COR-L47 (cell line): Measurements from ENCODE around the gene PNKD.
A peak's percentile ranks its signal among the peaks of the same experiment; 100 is the strongest.

Experiments
- DNase-seq: peaks from one replicate; lab custom pipeline; 2025; lab: John Stamatoyannopoulos, UW

Gene PNKD

DNA sequence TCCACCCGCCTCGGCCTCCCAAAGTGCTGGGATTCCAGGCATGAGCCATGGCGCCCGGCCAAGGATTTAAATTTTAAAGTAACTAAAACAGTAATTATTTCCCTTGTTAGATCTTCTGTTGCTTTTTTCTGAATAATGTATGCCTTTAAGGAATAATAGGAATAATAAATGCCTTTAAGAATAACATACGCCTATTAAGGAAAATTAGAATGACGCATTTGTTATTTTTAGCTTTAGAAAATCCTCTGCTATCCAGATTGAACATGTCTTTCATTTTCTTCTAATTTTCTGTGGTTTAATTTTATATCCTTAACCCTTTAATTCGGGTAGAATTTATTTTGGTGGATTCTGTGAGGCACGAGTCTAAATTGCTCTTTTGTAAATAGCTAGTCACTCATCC is 45.1 kb downstream of the PNKD start:
- no peak for DNase-seq

DNA sequence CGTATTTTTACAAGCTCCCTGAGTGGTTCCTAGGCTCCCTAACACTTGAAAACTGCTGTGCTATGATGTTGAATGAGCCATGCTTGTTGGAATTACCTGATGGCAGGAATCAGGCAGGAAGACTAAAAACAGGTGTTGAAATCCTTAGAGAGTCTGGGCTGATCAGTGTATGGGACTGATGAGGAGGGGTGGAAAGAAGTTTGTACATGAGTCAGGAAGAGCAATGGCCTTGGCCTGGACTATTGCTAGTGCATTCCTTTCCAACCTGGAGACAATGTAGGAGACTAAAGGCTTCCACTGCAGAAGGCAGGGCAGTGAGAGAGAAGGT is 46.9 kb downstream of the PNKD start:
- no peak for DNase-seq

DNA sequence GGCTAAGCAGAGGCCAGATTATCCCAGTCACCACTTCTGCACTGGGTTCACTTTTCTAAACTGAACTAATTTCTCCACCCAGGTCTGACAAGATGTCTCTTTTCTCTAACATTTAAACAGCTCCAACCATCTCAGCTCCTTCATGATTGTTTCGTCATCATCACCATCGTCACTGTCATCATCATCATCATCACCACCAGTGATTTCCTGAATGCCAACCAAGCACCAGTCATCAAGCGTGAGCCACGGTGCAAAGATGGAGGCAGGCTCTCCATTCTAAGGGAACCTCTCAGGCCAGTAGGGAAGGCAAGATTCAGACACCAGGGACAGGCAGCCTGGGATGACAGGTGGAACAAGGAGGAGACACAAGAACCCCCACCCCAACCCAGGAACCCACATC is 47.5 kb downstream of the PNKD start:
- no peak for DNase-seq

- DNase-seq, result no peak
These were observed 47.9 kb downstream of the PNKD start for GRCh38 chr2:218318241-218318640.

DNA sequence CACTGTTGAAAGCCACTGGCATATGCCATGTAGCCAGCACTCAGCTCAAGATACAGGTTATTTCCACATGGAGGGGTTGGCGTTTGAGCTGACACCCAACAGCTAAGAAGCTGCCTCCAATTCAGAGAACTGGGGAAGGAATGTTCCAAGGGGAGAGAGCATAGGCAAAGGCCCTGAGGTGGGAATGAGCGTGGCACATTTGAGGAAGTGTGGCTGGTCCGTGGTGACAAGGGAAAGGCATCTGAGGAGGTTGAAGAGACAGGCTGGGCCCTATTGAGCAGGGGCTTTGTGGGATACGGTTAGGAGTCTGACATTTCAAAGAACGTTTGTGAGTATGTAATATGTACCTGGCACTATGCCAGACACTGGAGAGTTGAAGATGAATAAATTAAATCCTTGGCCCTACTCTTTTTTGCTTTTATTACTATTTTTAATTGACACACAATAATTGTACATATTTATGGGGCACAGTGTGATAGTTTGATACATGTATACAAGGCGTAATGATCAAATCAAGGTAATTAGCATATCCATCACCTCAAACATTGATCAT is 49.6 kb downstream of the PNKD start:
- DNase-seq, result peak; percentile 7

- DNase-seq, result no peak
These were observed 50.5 kb downstream of the PNKD start for GRCh38 chr2:218320704-218321336.

DNA sequence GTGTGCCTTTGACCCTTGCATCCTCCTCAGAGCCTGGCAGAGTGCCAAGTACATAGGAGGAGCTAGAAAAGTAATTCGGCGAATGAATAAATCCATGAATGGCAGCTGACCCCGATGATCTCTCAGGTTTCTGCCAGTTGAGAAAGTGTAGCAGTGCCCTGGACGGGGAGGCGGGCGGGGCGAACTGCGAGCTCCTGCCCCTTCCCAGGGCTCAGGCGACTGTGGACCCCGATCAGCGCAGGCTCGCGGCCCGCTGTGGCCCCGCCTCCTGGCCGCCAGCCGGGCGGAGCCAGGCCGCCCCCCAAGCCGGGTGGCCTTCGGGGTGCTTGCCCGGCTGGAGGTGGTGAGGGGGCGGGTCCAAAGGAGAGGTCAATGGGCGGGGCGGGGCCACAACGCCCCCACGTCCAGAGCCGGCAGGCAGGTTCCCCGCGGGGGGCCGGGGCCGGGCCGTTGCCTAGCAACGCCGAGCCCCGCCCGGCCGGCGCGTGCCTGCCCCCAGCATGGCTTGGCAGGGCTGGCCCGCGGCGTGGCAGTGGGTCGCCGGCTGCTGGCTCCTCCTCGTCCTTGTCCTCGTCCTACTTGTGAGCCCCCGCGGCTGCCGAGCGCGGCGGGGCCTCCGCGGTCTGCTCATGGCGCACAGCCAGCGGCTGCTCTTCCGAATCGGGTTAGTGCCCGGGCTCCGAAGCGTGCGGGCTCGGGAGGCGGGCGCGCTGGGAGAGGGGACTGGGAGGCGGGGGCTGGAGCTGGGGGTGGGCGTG is 52.6 kb downstream of the PNKD start:
- peak; percentile 72 for DNase-seq

GRCh38 chr2:218323526-218324472 is 53.5 kb downstream of the PNKD start:
- no peak for DNase-seq

- DNase-seq, result peak; percentile 14
These were observed 55.3 kb downstream of the PNKD start for GRCh38 chr2:218325566-218326160.

GRCh38 chr2:218326315-218326714 is 56.0 kb downstream of the PNKD start:
- no peak for DNase-seq

GRCh38 chr2:218327451-218328210 is 57.3 kb downstream of the PNKD start:
- DNase-seq, result no peak

DNA sequence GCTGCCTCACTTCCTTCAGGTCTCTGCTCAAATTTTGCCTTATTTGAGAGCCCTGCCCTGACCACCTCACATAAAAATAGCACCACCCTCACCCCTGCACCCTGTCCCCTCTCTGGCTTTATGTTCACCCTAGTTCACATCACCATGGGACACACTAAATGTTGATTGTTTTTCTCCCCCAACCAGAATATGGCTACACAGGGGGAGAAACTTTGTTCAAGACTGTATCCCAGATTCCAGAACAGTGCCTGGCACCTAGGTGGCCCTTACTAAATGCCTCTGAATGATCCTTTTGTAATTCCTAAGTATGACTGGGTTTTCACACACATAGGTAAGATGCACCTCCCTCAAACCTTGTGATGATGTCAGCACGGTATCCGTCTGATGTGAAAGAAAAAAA is 58.0 kb downstream of the PNKD start:
- DNase-seq, result no peak

- DNase-seq, result no peak
These were observed 58.9 kb downstream of the PNKD start for GRCh38 chr2:218329027-218329825.

DNA sequence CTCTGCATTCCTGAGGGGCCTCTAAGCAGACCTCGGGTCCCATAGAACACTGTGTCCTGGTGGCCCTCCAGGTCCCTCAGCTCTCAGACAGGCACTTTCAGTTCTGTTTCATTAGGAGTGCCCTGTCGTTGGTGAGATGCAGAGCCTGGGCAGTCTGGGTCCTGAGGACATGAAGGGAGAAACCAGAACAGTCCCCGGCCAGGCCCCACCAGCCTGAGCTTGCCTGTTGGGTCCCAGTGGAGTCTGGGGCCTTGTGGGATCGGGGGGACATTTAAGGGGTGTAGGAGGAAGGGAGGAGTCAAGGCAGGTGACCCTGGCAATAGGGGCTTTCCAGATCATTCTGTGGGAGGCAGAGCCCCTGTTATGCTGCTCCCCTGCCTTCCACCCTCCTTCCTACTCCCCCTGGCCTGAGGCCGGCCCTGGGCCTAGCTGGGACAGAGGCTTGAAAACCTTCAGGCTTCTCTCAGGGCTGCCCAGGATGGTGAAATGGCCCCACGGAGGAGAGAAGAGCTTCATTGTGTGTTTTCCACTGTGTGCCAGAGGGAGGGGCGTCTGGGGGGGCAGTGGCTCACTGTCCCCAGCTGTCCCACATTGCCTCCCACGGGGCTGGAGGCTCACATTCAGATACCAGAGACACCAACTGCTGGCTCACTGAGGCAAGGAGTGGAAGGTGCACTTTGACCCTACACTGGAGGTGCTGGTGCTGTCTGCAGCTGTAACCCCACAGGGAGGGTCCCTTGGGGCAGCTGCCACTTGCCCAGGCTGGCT is 59.7 kb downstream of the PNKD start:
- no peak for DNase-seq

DNA sequence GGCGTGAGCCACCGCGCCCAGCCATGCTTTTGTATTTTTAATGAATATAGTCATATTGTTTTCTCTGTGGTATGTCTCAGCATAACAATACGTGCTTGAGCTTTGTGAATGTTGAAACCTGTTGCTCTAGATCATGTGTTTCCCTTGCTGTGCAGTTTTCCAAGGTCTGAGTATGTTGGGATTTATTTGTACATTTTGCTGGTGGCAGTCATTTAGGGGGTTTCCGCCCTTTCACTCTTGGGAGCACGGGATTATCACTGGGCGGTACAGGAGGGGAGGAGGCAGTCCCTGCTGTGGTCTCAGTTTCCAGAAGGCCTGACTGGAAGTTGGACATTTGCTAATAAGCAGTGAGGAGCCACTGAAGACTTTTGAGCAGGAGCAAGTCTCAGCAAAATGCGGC is 61.4 kb downstream of the PNKD start:
- DNase-seq, result no peak

DNA sequence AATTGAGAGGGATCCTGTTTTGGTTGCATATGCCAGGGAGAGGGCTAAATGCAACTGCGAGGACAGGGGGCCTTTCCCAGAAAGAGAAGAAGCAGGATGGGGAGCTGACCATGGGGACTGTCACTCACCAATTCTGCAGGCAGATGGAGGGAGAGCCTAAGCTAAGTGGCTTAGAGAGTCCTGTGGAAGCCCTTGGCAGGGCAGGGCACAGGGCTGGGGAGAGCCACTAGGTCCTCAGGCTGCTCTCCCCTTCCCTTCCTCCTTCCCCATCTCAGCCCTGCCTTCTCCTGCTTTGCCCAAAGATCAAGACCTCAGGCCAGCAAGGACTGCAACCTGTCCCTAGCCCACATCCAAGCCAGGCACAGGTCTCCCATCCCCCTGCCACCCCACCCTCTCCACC is 62.0 kb downstream of the PNKD start:
- DNase-seq, result no peak

- no peak for DNase-seq
These were observed 62.8 kb downstream of the PNKD start for GRCh38 chr2:218332920-218333645.

- no peak for DNase-seq
These were observed 64.2 kb downstream of the PNKD start for GRCh38 chr2:218334531-218334930.

GRCh38 chr2:218340656-218341055 is 70.3 kb downstream of the PNKD start:
- no peak for DNase-seq
